ENCODE results near the gene ARHGEF33. TPM values are rescaled to one million over a fixed set of nuclear protein-coding genes. Genes with fewer than 3 reads are reported as not detected.

Gene ARHGEF33
- polyA plus RNA-seq, 1 donor from 2014 or later, result 1.5 TPM

- Histone ChIP-seq H3K27ac (ENCODE audit: low read length) (no peak overlapping the region), H3K9me3 (ENCODE audit: low read length) (no peaks in the 10 kb centered on the region), H4K20me1 (ENCODE audit: insufficient read depth) (no peaks in the 10 kb centered on the region), H3K9me2 (ENCODE audit: insufficient read depth, low read length) (no peaks in the 10 kb centered on the region), H3F3A (ENCODE audit: insufficient read depth, low read length, poor library complexity, severe bottlenecking) (no peaks in the 10 kb centered on the region), H3K27me3 (ENCODE audit: insufficient read depth, low read depth, low read length) (no peaks in the 10 kb centered on the region), H3K9ac (ENCODE audit: low read length) (no peak overlapping the region), H3K4me2 (ENCODE audit: low read length) (no peak overlapping the region), H3K4me3 (ENCODE audit: low read length) (no peak overlapping the region), H3K79me2 (replicated peaks; ENCODE audit: insufficient read depth, low read length) (no peaks in the 10 kb centered on the region), H3K36me3 (ENCODE audit: insufficient read depth, low read length) (no peaks in the 10 kb centered on the region), H2AFZ (ENCODE audit: low read depth, low read length) (no peak overlapping the region)
- TF ChIP-seq TAF1 (IDR thresholded peaks at IDR 0.05; ENCODE audit: low read depth) (no peak), EP300 (conservative IDR thresholded peaks at IDR 0.05; ENCODE audit: poor library complexity, severe bottlenecking) (no peak), POLR2AphosphoS5 (IDR thresholded peaks at IDR 0.05) (no peak), SMC3 (conservative IDR thresholded peaks at IDR 0.05; ENCODE audit: poor library complexity) (no peak), RAD21 (conservative IDR thresholded peaks at IDR 0.05) (no peak), REST (IDR thresholded peaks at IDR 0.05; ENCODE audit: borderline replicate concordance) (no peak), CTCF (IDR thresholded peaks at IDR 0.05; ENCODE audit: poor library complexity, severe bottlenecking) (no peak), EZH2 (IDR thresholded peaks at IDR 0.05; ENCODE audit: borderline replicate concordance, insufficient read depth, low read length, poor library complexity, severe bottlenecking) (no peak), MXI1 (conservative IDR thresholded peaks at IDR 0.05; ENCODE audit: poor library complexity, severe bottlenecking) (no peak)
Measured at GRCh38 chr2:38951766-38952165, 62.1 kb downstream of the ARHGEF33 start.

GRCh38 chr2:38957972-38958371 is 68.3 kb downstream of the ARHGEF33 start:
- Histone ChIP-seq H3K27me3 (ENCODE audit: insufficient read depth, low read depth, low read length) (no peaks in the 10 kb centered on the region), H3K9ac (ENCODE audit: low read length) (no peak overlapping the region), H3K79me2 (replicated peaks; ENCODE audit: insufficient read depth, low read length) (no peaks in the 10 kb centered on the region), H4K20me1 (ENCODE audit: insufficient read depth) (no peaks in the 10 kb centered on the region), H3F3A (ENCODE audit: insufficient read depth, low read length, poor library complexity, severe bottlenecking) (no peaks in the 10 kb centered on the region), H3K9me2 (ENCODE audit: insufficient read depth, low read length) (no peaks in the 10 kb centered on the region), H3K36me3 (ENCODE audit: insufficient read depth, low read length) (no peaks in the 10 kb centered on the region), H3K9me3 (ENCODE audit: low read length) (no peaks in the 10 kb centered on the region), H3K4me3 (ENCODE audit: low read length) (no peak overlapping the region), H3K4me2 (ENCODE audit: low read length) (no peak overlapping the region), H2AFZ (ENCODE audit: low read depth, low read length) (no peak overlapping the region), H3K27ac (ENCODE audit: low read length) (no peak overlapping the region)
- TF ChIP-seq REST (IDR thresholded peaks at IDR 0.05; ENCODE audit: borderline replicate concordance) (no peak), RAD21 (conservative IDR thresholded peaks at IDR 0.05) (no peak), SMC3 (conservative IDR thresholded peaks at IDR 0.05; ENCODE audit: poor library complexity) (no peak), CTCF (IDR thresholded peaks at IDR 0.05; ENCODE audit: poor library complexity, severe bottlenecking) (no peak), EZH2 (IDR thresholded peaks at IDR 0.05; ENCODE audit: borderline replicate concordance, insufficient read depth, low read length, poor library complexity, severe bottlenecking) (no peak)
